ENCODE measurements around the gene KRTAP10-3. TPM values are rescaled to one million over a fixed set of nuclear protein-coding genes. Genes with fewer than 3 reads are reported as not detected.

The KRTAP10-3 gene
- total and polyA plus RNA-seq, 2 of the 13 experiments (the other 11 are each of a cell fraction or from before 2014, with no cell fraction given) = not detected

DNA sequence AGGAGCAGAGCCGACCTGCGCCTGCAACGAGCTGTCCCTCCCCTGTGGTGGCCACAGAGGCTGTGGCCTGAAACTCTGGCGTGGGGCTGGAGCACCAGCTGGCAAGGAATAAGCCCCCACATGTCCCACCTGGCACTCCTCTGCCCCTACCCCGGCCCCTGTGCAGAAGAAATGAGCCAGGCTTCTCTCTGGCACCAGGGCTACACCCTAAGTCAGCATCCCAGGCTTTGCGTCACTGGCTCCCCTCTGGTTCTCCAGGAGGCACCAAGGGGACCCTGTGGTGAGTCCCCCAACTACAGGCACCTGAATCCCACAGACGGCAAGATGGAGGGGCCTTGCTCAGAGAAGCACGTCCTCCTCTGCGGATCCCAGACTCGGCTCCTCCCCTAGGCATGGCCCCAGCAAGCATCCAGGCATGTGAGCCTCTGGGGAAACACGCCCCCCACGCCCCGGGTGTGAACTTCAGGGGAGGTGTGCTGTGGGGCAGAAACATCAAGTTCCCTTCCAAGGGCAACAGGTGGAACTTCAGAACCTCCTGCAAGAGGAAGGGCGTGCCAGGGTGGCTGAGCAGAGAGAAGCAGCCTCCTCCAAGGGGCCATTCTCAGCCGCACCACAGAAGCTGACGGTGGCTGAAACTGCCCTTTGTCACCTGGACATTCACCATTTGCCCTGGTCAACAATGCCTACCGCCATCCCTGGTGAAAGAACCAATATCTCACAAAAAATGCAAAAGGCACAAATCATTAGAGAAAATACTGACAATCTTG lies 44.7 kb upstream of the KRTAP10-3 start (continued):
- TF ChIP-seq, protein P1, sequence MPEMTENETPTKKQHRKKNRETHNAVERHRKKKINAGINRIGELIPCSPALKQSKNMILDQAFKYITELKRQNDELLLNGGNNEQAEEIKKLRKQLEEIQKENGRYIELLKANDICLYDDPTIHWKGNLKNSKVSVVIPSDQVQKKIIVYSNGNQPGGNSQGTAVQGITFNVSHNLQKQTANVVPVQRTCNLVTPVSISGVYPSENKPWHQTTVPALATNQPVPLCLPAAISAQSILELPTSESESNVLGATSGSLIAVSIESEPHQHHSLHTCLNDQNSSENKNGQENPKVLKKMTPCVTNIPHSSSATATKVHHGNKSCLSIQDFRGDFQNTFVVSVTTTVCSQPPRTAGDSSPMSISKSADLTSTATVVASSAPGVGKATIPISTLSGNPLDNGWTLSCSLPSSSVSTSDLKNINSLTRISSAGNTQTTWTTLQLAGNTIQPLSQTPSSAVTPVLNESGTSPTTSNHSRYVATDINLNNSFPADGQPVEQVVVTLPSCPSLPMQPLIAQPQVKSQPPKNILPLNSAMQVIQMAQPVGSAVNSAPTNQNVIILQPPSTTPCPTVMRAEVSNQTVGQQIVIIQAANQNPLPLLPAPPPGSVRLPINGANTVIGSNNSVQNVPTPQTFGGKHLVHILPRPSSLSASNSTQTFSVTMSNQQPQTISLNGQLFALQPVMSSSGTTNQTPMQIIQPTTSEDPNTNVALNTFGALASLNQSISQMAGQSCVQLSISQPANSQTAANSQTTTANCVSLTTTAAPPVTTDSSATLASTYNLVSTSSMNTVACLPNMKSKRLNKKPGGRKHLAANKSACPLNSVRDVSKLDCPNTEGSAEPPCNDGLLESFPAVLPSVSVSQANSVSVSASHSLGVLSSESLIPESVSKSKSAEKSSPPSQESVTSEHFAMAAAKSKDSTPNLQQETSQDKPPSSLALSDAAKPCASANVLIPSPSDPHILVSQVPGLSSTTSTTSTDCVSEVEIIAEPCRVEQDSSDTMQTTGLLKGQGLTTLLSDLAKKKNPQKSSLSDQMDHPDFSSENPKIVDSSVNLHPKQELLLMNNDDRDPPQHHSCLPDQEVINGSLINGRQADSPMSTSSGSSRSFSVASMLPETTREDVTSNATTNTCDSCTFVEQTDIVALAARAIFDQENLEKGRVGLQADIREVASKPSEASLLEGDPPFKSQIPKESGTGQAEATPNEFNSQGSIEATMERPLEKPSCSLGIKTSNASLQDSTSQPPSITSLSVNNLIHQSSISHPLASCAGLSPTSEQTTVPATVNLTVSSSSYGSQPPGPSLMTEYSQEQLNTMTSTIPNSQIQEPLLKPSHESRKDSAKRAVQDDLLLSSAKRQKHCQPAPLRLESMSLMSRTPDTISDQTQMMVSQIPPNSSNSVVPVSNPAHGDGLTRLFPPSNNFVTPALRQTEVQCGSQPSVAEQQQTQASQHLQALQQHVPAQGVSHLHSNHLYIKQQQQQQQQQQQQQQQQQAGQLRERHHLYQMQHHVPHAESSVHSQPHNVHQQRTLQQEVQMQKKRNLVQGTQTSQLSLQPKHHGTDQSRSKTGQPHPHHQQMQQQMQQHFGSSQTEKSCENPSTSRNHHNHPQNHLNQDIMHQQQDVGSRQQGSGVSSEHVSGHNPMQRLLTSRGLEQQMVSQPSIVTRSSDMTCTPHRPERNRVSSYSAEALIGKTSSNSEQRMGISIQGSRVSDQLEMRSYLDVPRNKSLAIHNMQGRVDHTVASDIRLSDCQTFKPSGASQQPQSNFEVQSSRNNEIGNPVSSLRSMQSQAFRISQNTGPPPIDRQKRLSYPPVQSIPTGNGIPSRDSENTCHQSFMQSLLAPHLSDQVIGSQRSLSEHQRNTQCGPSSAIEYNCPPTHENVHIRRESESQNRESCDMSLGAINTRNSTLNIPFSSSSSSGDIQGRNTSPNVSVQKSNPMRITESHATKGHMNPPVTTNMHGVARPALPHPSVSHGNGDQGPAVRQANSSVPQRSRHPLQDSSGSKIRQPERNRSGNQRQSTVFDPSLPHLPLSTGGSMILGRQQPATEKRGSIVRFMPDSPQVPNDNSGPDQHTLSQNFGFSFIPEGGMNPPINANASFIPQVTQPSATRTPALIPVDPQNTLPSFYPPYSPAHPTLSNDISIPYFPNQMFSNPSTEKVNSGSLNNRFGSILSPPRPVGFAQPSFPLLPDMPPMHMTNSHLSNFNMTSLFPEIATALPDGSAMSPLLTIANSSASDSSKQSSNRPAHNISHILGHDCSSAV (CRISPR knock-in tag; IDR thresholded peaks at IDR 0.05; ENCODE audit: borderline replicate concordance) = no peak
- TF ChIP-seq ISX (CRISPR knock-in tag; conservative IDR thresholded peaks at IDR 0.05) (no peak), ZNF17 (CRISPR knock-in tag; IDR thresholded peaks at IDR 0.05) (no peak), DR1 (CRISPR knock-in tag; IDR thresholded peaks at IDR 0.05) (no peak), ZNF33B (CRISPR knock-in tag; IDR thresholded peaks at IDR 0.05) (no peak)
